Gastroesophageal sphincter (tissue), 4 donors: ENCODE results near the gene STK32B. TPM values are rescaled to one million over a fixed set of nuclear protein-coding genes. Genes with fewer than 3 reads are reported as not detected.

ENCODE experiments used
- ATAC-seq: fragments of 150-250 bp; one replicate; pipeline ENCODE4 v1.9.1; 2016; ENCODE audit warnings: mild to moderate bottlenecking, moderate library complexity
- H3K27ac ChIP-seq, 4 donors: fragments of 200-600 bp; sonication (generic) in 3 of 4; 1 replicate in 3 of 4; 2 replicates in 1 of 4; pipeline ENCODE4 v1.5.1; 2016 to 2019
- H3K27me3 ChIP-seq: fragments of 200-600 bp; sonication (generic); one replicate; pipeline ENCODE4 v1.5.1; 2019
- H3K36me3 ChIP-seq, 2 donors: fragments of 200-600 bp; sonication (generic); one replicate each; pipeline ENCODE4 v1.5.1; 2019; ENCODE audit warnings: control low read depth in 1 of 2
- H3K4me1 ChIP-seq, 3 donors: fragments of 200-600 bp; sonication (generic); 1 replicate in 2 of 3; 2 replicates in 1 of 3; pipeline ENCODE4 v1.5.1; 2016 to 2019; ENCODE audit warnings: control low read depth in 2 of 3
- H3K4me3 ChIP-seq, 2 donors: fragments of 200-600 bp; sonication (generic); one replicate each; pipeline ENCODE4 v1.5.1; 2019; ENCODE audit warnings: mild to moderate bottlenecking in 1 of 2, moderate library complexity in 1 of 2
- H3K9me3 ChIP-seq, 3 donors: fragments of 200-600 bp; sonication (generic); one replicate each; pipeline ENCODE4 v1.5.1; 2017 to 2019; ENCODE audit warnings: control low read depth in 2 of 3
- CTCF ChIP-seq, 4 experiments: fragments of 200-600 bp in 2 of 4; fragments of 450-650 bp in 2 of 4; sonication (generic) in 1 of 4; IDR thresholded peaks; one replicate each; pipeline ENCODE4 v1.5.1; 2017 to 2019; ENCODE audit warnings: antibody characterized with exemption in 4 of 4, mild to moderate bottlenecking in 2 of 4, moderate library complexity in 2 of 4
- EP300 ChIP-seq: sonication (generic); formaldehyde crosslinking; IDR thresholded peaks from one replicate; pipeline ENCODE4 v1.6.1; 2017; ENCODE audit warnings: antibody characterized with exemption, mild to moderate bottlenecking
- POLR2A ChIP-seq, 2 donors: fragments of 450-650 bp; IDR thresholded peaks; one replicate each; pipeline ENCODE4 v1.6.1; 2017; ENCODE audit warnings: antibody characterized with exemption in 2 of 2, mild to moderate bottlenecking in 2 of 2, moderate library complexity in 1 of 2
- POLR2AphosphoS5 ChIP-seq: sonication (generic); formaldehyde crosslinking; IDR thresholded peaks from one replicate; pipeline ENCODE4 v1.6.1; 2017; ENCODE audit warnings: antibody characterized with exemption
- WGBS, 2 donors: methylation state at CpG; one replicate each; pipeline ENCODE4 v1.1.5; 2018; ENCODE audit warnings: low coverage in 1 of 2; 5-methylcytosine and 5-hydroxymethylcytosine counted together
- total RNA-seq, 4 donors: library from RNA; depleted of rRNA; stranded (reverse); fragments of >200 nt; gene quantifications; one replicate each; pipeline ENCODE4 v1.1.0, GENCODE V29; 2016

The STK32B gene
- total RNA-seq, 4 donors from 2014 or later = 1.9 to 5.3 (median 2.4) TPM

- TF ChIP-seq POLR2A (IDR thresholded peaks at IDR 0.05) (no peak), POLR2AphosphoS5 (no peak), EP300 (no peak), CTCF (IDR thresholded peaks at IDR 0.05) (no peak)
- no peaks in the 10 kb centered on the region for H3K36me3 ChIP-seq
- no peak for ATAC-seq
- H3K27ac ChIP-seq = no peak overlapping the region
- 87 to 95% methylated on average over 5 to 7 of the region's 9 CpGs for WGBS, 2 donors
- no peaks in the 10 kb centered on the region for H3K4me1 ChIP-seq
- no peak overlapping the region for H3K4me3 ChIP-seq
- H3K27me3 ChIP-seq = no peaks in the 10 kb centered on the region
- peaks cover 0 to 5% (median 0%) of the 10 kb centered on the region in 3 donors for H3K9me3 ChIP-seq
These were observed 423.5 kb downstream of the STK32B start for GRCh38 chr4:5474756-5475155.

GRCh38 chr4:5477613-5478012, 426.3 kb downstream of the STK32B start:
- ATAC-seq = no peak
- WGBS, 2 donors = 86% methylated on average over 4 of the region's 8 CpGs; no CpG with 5 or more reads in 1 of the 2 donors
- Histone ChIP-seq H3K27ac (no peak overlapping the region), H3K4me3 (no peak overlapping the region), H3K27me3 (no peaks in the 10 kb centered on the region), H3K4me1 (no peaks in the 10 kb centered on the region), H3K36me3 (no peaks in the 10 kb centered on the region), H3K9me3 (peaks cover 0 to 19% (median 0%) of the 10 kb centered on the region in 3 donors)
- TF ChIP-seq POLR2AphosphoS5 (no peak), CTCF (IDR thresholded peaks at IDR 0.05) (no peak), POLR2A (IDR thresholded peaks at IDR 0.05) (no peak), EP300 (no peak)

- ATAC-seq = no peak
These were observed 426.9 kb downstream of the STK32B start for GRCh38 chr4:5478169-5478568.

GRCh38 chr4:5478697-5479096, 427.4 kb downstream of the STK32B start:
- 88 to 89% methylated on average over 6 of the region's 6 CpGs for WGBS, 2 donors
- TF ChIP-seq CTCF (IDR thresholded peaks at IDR 0.05) (no peak), POLR2AphosphoS5 (no peak), POLR2A (IDR thresholded peaks at IDR 0.05) (no peak), EP300 (no peak)
- no peak overlapping the region for H3K27ac ChIP-seq
- H3K4me3 ChIP-seq = no peak overlapping the region
- ATAC-seq = no peak
- H3K27me3 ChIP-seq = no peaks in the 10 kb centered on the region
- no peaks in the 10 kb centered on the region for H3K4me1 ChIP-seq
- peaks cover 0 to 19% (median 0%) of the 10 kb centered on the region in 3 donors for H3K9me3 ChIP-seq
- H3K36me3 ChIP-seq = no peaks in the 10 kb centered on the region

More at GRCh38 chr4:5478169-5478568, 426.9 kb downstream of the STK32B start:
- H3K27me3 ChIP-seq = no peaks in the 10 kb centered on the region
- H3K4me3 ChIP-seq = no peak overlapping the region
- no peaks in the 10 kb centered on the region for H3K36me3 ChIP-seq
- H3K27ac ChIP-seq = no peak overlapping the region
- WGBS, 2 donors = 20 to 52% methylated on average over 2 to 4 of the region's 4 CpGs
- H3K4me1 ChIP-seq = no peaks in the 10 kb centered on the region
- H3K9me3 ChIP-seq = peaks cover 0 to 19% (median 0%) of the 10 kb centered on the region in 3 donors
- TF ChIP-seq POLR2A (IDR thresholded peaks at IDR 0.05) (no peak), POLR2AphosphoS5 (no peak), EP300 (no peak), CTCF (IDR thresholded peaks at IDR 0.05) (no peak)

GRCh38 chr4:5479518-5480060, 428.3 kb downstream of the STK32B start:
- no peak overlapping the region for H3K4me3 ChIP-seq

More at GRCh38 chr4:5479518-5480060, 428.3 kb downstream of the STK32B start:
- H3K9me3 ChIP-seq = peaks cover 0 to 26% (median 0%) of the 10 kb centered on the region in 3 donors
- no peaks in the 10 kb centered on the region for H3K36me3 ChIP-seq
- no peaks in the 10 kb centered on the region for H3K27me3 ChIP-seq
- no peak overlapping the region for H3K27ac ChIP-seq
- 93 to 97% methylated on average over 4 of the region's 4 CpGs for WGBS, 2 donors
- ATAC-seq = no peak
- no peaks in the 10 kb centered on the region for H3K4me1 ChIP-seq
- TF ChIP-seq POLR2A (IDR thresholded peaks at IDR 0.05) (no peak), CTCF (IDR thresholded peaks at IDR 0.05) (no peak), EP300 (no peak), POLR2AphosphoS5 (no peak)
